GM18526 (cell line): ENCODE results near the gene CDH2.

Source experiments
- POLR2A ChIP-seq: IDR thresholded peaks from 3 replicates; pipeline ENCODE4 v1.6.1; 2011; ENCODE audit not compliant: insufficient read length; ENCODE audit errors: extremely low read depth

CDH2 gene

DNA sequence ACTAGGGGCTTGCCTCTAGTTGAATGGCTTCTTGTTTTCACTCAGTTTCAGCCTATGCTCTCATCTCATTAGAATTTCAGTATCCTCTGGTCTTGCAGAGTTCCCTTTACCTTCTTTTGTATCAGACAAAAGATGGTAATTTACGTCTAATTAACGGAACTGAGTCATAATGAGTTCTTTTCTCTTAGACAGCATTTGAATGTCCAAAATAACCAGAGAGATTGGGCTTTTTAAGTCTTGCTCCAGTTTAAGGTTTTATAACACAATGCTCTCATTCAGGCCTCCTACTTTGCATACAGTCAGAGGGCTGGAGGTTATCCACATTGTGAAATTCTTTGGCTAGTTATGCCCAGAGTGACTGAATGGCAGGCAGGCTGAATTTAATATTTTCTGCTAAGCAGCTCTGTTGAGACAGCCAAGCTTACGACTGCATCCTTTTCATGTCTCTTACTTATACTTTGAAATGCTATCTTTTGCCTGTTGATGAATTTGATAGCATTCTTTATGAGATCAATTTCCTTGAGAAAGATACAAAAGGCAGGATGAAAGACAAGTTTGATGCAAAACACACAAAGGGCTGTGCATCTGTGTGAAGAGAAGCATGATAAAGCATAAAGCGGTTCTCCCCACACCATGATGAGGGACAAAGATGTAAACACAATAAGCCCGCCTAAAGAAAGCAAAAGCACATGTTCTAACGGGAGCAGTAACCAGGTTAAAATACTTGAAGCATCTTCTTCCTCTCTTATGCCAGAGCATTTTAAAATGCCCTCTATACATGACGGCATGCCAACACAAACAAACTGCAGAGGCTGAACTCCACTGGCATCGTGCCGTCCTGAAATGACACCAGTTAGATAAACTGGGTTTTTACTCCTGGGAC is 90.0 kb downstream of the CDH2 start:
- TF ChIP-seq POLR2A = no peak

DNA sequence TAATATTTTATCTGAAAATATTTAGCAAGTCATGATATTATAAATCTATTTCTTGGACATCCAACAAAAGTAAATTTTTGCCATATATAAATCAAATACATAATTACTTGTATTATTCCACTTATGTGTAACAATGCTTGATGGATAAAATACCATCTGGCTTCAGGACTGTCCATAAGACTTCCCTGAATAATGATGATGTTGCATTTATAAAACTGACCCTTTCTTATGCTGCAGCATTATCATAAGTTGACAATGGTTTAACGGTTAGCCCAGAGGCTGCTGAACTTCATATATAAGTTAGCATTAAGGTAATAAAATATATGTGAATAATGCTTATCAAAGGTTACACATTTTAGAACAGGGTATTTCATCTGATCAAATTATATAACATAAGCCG is 95.4 kb downstream of the CDH2 start:
- TF ChIP-seq POLR2A = no peak

DNA sequence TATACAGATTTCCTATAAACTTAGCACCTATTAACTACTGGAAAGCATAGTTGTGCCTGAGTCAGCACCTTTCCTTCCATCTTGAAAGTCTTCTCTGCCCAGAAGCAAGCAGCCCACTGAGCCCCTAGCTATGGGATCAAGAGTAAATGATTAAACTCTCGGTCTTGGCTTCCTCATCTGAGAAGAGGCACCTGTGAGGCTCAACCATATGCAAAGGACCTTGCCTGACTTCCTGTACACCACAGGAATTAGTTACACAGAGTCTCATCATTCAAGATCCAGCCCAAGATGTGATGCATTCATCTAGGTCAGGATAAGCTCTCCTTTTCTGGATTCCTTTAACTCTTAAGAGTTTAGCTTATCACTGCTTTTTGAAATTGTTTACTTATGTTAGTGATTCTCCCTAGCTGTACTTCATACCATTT is 96.0 kb downstream of the CDH2 start:
- TF ChIP-seq POLR2A = no peak

- TF ChIP-seq POLR2A = no peak
Measured at GRCh38 chr18:28079883-28080282, 97.0 kb downstream of the CDH2 start.

- TF ChIP-seq POLR2A = no peak
Measured at GRCh38 chr18:28078849-28079248, 98.1 kb downstream of the CDH2 start.

DNA sequence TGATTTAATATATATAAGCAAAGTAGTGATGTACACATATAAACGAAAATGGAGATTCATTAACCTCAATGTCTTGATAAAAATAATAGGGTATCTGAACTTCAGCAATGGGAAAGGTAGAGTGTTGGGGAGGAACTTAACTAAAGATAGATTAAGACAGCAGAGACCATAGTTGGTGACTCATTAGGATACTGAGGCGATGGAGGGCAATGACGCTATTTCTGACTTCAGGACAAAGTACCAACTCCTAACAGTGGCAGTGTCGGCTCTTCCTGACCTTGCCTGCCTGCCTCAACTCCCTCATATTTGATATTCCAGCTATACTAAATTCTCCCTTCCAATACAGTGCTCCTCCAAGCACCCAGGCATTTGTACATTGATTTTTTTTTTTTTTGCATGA is 98.6 kb downstream of the CDH2 start:
- TF ChIP-seq POLR2A = no peak

DNA sequence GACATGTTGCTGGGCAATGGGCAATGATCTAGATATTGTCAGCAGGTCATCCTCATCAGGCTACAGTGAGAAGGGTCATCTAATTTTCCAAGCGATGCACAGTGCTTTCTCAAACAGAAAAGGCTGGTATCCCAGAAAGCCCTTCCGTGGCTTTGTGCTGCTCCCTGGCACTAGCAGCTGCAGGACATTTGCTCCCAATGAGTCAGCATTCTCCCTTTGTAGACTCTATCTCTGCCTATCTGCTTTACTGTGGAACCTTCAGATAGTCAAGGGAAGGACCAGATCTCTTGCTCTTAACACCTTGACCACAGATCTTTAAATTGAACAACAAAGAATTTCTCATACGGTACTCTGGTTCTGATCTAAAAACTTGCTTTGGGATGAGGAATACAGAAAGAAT is 101.4 kb downstream of the CDH2 start:
- TF ChIP-seq POLR2A = no peak

DNA sequence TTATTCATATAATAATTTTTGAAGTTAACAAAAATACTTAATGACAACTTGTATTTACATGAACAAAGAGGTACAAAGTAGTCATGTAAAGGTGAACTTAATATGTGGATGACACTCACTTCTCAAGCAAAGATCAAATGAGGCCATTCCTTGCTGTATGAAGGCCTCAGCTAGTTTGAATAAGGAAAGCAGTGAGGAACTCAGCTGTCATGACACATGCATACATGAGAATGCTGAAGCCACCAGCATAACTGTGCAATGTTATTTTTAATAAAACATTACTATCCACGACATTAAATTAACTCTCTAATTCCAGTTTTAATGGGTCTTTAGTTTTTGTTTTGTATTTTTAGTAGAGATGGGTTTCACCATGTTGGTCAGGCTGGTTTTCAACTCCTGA is 102.9 kb downstream of the CDH2 start:
- TF ChIP-seq POLR2A = no peak

GRCh38 chr18:28073658-28074057 is 103.3 kb downstream of the CDH2 start:
- TF ChIP-seq POLR2A = no peak

DNA sequence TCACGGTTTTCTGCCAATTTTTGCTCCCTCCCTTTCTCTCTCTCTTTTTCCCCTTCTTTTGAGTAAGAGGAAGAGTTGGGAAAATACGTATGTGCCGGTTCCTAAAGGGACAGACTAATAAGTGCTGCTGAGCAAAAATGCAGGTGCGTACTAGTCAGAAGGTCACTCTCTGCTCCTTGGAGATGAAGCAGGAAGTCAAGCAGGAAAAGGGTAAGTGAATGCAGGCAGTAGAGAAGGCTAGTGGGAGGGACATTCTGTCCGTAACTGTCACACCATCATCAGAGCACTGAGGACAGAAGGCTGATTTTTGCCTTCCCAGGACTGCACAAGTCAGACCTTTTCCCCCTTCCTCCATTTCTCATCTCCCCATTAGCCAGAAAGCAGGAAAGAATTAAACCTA is 105.7 kb downstream of the CDH2 start:
- TF ChIP-seq POLR2A = no peak

- no peak for TF ChIP-seq POLR2A
Measured at GRCh38 chr18:28068207-28068606, 108.7 kb downstream of the CDH2 start.

- TF ChIP-seq POLR2A = no peak
Measured at GRCh38 chr18:28067346-28067745, 109.6 kb downstream of the CDH2 start.

GRCh38 chr18:28065793-28066186 is 111.1 kb downstream of the CDH2 start:
- no peak for TF ChIP-seq POLR2A

DNA sequence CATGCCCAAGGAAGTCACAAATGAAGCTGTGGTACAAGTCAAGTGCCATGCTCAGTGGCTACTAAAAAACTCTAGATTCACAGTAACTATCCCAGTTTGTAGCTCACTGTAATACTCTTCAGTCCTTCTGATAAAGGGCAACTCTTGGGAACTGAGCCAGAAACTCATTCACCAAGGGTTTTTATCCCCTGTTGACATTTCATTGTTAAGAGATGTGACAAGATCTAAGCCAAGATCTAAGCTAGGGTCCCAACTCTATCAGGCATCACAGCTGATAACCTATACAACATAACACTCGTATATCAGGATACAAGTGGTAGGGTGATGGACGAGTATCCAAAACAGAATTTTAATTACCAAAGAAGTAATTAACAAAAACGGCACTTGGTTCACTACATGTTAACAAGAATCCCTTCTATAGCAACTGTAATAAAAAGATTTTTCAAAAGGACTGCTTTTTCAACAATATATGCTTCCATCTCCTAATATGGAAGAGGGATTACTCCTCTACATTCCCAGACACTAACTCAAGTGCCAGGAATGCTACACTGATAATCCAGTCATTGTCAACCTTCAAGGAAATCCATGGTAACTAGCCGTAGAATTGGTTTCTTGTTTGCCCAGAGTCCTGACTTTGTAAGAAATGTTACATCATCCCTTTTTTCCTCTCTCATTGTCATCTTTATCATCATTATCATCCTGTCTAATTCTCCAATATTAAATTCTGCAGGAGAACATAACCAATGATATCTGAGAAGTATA is 111.7 kb downstream of the CDH2 start:
- TF ChIP-seq POLR2A = no peak

GRCh38 chr18:28063926-28064325 is 113.0 kb downstream of the CDH2 start:
- TF ChIP-seq POLR2A = no peak

GRCh38 chr18:28063271-28063761 is 113.6 kb downstream of the CDH2 start:
- no peak for TF ChIP-seq POLR2A
